CD1c-positive myeloid dendritic cell (primary cell): ENCODE results near the gene PEF1.

Source experiments
- DNase-seq: peaks from one replicate; pipeline ENCODE4 v3.0.0-alpha.2; 2016; ENCODE audit errors: extremely low spot score

Gene PEF1

DNA sequence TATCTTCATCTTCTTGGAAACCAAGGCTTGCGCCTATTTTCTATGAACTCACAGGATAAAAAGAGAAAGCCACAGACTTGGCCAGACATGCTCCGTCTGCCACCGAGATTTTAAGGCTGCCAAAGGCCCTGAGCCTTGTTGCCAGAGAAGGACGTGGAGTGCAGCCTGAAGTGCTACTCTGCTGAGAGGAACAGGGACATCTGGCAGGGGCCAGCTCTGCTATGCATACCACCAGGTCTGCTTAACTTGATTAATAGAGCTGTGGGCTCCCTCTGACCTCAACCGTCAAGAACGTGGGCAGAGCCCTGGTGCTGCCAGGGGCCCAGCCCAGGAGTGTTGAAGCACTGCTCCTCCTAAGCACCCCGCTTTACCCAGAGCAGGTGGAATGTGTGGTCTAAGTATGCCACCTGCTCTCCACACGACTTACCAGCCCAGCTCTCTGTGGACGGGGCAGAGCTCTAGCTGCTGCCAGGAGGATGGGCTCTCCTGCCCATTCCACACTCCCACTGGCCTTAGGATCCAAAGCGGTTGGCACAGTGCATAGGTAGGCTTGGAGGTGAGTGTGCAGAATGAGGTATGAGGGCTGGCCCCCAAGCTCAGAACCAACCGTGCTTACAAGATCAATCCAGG, 16.6 kb downstream of the PEF1 start:
- no peak for DNase-seq

DNA sequence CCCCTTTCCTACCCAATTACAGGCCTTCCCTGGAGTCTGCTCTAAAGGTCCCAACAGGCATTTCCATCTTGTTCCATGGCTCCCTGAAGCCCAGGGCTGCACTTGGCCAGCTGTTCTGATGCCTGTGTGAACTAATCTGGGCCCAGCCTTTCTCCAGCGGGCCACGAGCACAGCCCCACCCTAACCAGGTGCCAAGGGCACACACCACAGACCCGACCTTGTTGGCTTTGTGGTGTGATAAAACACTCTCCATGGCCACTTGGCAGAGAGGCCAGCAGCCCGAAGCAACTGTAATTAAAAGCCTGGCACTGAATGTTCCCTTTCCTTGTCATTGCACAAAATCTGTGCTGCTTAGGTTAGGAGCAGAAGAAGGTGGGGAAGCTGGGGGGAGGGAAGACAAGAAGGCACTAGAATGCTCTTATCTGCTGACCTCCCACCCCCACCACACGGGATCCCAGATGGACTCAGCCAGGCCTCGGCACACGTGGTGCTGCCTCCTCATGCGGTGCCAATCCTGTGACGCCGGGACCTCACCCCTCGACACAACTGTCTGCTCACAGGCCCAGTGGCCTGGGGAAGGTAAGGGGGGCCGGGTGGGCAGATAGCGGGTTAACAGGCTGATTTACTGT, 17.3 kb downstream of the PEF1 start:
- DNase-seq, result no peak

DNA sequence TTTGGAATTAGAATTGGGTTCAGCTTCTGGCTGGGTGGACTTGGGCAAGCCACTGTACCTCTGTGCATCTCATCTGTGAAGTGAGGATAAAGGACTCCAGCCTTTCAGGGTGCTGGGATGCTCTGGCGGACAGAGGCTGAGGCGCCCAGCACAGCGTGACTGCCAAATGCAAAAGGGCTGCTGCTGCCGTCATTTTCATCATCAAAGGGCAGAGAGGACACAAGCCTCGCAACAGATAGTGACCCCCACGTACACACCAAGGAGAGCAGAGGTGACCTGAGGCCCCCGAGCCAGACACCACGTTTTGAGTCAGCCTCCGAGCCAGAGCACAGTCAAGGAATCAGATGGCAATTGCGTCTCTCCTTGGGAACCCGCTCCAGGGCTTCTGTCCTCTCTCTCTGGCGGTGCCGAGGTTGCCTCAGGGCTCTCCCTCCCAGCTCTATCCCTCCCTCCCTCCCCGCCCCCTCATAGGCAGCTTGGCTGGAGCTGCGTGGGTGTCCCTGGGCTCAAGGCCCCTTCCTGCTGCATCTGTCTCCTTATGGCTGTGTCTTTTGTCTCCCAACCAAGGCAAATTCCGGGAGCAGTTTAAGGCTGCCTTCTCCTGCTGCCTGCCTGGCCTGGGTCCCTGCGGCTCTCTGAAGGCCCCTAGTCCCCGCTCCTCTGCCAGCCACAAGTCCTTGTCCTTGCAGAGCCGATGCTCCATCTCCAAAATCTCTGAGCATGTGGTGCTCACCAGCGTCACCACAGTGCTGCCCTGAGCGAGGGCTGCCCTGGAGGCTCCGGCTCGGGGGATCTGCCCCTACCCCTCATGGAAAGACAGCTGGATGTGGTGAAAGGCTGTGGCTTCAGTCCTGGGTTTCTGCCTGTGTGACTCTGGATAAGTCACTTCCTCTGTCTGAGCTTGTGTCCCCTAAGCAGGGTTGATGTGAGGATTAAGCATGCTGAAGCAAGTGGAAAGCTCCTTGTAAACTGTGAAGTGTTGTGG, 18.2 kb downstream of the PEF1 start:
- peak; percentile 47 for DNase-seq

- peak; percentile 91 for DNase-seq
Measured at GRCh38 chr1:31625561-31626222, 19.0 kb downstream of the PEF1 start.

GRCh38 chr1:31624731-31625514, 19.8 kb downstream of the PEF1 start:
- DNase-seq, result peak; percentile 84

DNA sequence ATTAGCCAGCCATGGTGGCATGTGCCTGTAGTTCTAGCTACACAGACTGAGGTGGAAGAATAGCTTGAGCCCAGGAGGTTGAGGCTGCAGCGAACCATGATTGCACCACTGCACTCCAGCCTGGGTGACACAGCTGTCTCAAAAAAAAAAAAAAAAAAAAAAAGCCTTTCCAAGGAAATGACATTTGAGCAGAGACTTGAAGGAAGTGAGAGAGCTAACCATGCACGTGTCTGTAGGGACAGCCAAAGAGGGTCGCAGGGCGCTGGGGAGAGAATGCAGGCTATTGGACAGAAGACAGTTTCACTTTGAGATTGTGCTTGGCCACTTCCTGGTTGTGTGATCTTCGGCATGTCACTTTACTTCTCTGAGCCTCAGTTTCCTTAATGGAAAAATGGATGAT, 20.4 kb downstream of the PEF1 start:
- DNase-seq, result peak; percentile 89

- DNase-seq, result no peak
Measured at GRCh38 chr1:31623365-31623764, 21.3 kb downstream of the PEF1 start.

DNA sequence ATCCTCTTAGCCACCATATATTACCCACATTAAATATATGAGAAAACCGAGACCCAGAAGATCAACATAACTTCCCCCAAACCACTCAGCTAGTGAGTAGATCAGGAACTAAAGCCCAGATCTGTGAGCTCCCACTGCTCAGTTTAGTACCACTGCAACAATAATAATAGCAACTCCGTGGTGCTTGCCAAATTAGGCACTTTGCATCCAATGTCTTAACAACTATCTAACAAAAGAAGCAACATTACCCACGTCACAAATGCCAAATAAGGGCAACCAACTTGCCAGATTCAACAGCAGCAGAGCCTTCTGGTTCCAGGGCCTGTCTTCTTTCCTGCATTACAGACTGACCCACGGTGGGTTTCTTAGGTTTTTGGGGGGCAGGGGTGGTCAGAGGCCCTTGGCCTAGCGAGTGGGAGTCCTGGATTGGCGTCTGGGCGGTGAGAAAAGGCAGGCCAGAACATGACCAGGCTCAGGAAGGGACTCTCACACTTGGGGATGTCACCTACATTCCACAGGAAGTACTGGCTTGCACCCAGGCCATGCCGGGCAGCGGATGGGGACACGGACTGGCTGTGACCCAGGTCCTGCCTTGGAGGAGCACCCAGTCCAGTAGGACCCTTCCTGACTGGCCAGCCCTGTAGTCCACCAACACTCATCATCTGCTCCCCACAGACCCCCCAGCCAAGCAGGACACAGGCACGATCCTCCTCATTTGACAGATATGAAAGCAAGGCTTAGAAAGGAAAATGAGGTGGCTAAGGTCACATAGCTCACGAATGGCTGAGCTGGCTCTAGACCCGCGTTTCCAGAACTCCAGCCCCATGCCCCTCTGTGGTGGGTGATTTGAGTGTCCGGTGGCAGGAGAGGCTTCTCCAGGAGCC, 22.6 kb downstream of the PEF1 start:
- DNase-seq, result no peak

DNA sequence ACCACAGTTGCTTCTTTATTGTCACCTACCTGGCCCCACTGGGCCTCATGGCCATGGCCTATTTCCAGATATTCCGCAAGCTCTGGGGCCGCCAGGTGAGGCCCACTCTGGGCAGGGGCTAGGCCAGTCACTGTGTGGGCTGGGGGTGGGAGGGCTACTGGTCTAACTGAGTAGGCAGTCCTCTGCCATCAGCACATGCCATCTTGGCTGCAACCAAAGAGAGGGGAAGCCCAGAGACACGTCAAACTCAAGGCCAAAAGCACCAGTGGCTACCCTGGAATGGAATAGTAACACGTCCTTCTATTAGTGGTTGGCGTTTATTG, 23.2 kb downstream of the PEF1 start:
- no peak for DNase-seq

- no peak for DNase-seq
Measured at GRCh38 chr1:31620631-31621497, 23.8 kb downstream of the PEF1 start.

- no peak for DNase-seq
Measured at GRCh38 chr1:31618916-31619846, 25.5 kb downstream of the PEF1 start.

DNA sequence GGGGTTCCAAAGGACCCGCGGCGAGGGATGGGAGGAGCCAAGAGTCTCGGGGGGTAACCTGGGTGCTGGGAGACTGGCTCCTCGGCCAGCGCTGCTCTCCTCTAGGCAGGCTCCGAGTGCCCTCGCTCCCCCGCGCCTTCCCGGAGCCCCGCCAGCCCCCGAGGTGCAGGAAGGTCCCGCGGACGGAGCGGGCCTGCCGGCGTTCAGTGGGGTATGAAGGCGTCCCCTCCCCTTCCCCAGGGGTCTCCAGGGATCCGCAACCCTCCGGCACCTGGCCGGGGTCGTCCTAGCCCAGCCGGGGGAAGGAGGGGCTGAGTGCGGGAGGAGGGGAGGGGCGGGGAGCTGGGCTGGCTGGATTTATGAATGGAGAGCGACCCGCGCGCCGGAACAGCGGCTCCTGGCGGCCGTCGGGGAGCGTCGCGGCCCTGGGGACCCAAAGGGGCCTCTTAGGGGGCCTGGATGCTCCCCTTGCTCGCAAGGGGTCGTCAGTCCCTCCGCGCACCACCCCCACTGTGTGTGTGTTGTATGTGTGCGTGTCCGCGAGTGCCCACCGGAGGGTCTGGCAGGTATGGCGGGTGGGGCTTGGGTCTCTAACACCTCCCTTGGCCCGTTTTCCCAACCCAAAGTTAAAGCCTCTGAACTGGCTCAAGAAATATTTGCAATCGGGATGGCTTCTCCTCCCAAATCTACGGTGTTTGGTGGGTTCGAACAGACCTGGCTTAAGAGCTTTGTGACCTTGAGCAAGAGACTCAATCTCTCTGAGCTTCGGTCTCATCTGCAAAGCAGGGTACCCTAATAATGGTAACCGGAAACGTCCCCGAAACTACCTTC, 26.5 kb downstream of the PEF1 start:
- peak; percentile 56 for DNase-seq

- no peak for DNase-seq
Measured at GRCh38 chr1:31617218-31617915, 27.3 kb downstream of the PEF1 start, which contains the start of gene HCRTR1. TSS of gene HCRTR1 (plus strand) at chr1:31617689. CDS start at chr1:31619193, 1,504 bp downstream.

DNA sequence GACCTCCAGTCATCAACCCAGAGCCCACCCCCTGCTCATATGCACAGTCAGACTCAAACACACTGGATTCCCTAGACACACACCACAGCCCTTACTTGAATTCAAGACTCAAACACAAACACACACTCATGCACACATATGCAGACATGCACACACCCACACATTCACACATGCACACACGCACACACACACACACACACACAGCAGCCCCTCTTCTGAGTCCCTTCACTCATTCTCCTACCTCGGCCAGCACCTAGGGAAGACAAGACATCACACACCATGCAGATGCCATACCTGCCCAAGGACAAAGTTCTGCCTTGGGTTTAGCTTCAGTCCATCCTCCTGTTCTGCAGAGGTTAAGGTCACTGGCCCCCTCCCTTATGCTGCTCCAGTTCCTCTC, 28.7 kb downstream of the PEF1 start:
- no peak for DNase-seq

DNA sequence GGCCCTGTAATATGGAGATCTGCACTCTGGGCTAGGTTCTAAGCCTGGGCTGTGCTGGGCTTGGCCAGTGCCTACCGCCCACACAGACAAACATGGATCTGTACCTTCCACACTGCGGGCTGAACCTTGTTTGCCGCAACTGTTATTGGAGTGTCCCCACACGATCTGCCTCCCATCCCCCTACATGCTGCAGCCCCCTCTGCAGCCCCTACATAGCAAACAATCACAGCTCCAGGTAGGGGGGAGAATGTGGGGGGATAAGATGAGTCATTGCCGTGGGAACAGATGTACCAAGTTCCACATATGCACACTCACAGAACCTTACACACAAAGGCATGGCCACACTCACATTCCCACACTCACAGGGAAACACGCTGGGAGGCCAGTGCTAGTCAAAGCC, 29.3 kb downstream of the PEF1 start:
- no peak for DNase-seq

GRCh38 chr1:31614414-31615005, 30.2 kb downstream of the PEF1 start:
- DNase-seq, result no peak
